NCI-H2196 treated with DMSO at 0.1 percent for 48 hours (cell line): ENCODE results near the gene KTI12.
A peak's percentile ranks its signal among the peaks of the same experiment; 100 is the strongest.
"Not testable (repeated sequence)": the region's sequence is repeated elsewhere in the genome, so short reads cannot be mapped to it uniquely, and the experiment has no call there.

Source experiments
- DNase-seq: peaks from one replicate; lab custom pipeline; 2025; ENCODE audit not compliant: unreplicated experiment; lab: John Stamatoyannopoulos, UW

Gene KTI12

DNA sequence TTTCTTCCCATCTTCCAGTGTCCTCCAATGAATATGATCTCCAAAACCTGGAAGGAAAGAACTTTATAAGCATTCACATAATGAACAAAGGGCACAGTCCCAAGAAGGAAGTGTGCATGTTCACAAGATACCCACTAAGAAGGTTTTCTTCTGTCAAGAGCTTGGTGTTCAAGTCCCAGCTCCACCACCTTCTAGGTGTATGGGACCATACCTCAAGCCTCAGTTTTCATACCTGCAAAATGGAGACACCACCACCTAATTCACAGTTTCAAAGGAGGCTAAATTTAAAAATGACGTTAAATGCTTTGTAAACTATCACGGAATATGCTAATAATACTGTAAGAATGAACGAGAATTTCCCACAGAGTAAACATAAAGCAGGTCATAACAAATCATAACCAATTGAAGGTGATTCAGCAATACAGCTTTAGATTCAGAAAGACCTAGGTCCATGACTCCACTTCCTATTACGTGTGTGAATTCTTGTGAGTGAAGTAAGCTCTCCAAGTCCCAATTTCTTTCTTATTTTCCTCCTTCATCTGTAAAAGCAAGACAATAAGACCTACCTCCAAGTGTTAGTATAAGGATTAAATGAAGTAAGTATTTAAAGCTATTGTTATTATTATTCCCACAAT is 8.1 kb upstream of the KTI12 start:
- no peak for DNase-seq

DNA sequence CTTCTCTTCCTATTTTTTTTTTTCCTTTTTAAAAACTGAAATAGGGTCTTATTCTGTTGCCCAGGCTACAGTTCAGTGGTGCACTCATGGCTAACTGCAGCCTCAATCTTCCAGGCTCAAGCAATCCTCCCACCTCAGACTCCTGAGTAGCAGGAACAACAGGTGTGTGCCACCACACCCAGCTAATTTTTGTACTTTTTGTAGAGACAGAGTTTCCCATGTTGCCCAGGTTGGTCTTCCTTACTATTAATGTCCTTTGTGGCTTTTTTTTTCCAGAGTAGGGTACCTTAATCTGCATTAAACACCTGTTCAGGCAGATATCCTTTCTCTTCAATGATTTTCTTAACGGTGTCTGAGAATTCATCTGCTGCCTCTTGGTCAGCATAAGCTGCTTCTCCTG is 4.3 kb upstream of the KTI12 start:
- DNase-seq: no peak

DNA sequence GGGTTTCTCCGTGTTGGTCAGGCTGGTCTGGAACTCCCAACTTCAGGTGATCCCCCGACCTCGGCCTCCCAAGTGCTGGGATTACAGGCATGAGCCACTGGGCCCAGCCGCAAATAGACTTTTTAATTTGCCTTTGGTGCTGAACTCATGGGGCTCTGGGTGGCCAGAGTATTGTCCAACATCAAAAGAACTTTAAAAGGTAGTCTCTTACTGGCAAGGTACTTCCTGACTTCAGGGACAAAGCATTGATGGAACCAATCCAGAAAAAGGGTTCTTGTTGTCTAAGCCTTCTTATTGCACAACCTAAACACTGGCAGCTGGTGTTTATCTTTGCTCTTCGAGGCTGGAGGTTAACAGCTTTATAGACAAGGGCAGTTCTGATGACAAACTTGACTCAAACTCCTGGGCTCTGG is 3.8 kb upstream of the KTI12 start:
- peak; percentile 64 for DNase-seq

DNA sequence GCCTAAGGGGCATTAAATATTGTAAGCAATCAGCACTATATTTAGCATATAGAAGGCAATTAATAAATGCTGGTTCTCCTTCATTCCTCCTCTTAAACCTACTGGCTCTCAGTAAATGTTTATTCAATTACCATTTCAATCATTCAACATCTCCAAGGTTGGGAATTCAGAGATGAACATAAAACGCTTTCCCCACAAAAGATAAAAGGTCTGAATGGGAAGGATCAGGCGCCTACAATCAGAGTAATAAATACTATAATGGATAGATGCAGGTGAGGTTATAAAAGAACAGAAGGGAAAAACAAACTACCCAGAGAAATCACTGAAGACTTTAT is 407 bp upstream of the KTI12 start:
- no peak for DNase-seq

DNA sequence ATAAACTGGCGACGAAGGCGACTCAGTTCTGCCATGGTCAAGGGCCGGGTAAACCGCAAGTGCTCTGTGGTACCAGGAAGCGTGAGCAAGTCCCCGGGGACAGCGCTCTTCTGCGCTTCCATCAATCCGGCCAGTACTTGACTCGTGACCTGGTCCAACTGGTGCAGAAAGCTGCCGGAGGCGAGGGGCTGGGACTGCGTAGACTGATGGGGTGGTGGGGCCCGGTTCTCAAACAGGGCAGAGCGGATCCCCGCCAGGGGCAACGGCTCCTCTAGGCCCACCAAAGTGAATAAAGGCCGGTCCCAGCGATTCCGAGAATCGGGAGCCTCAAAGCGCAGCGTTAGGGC is 852 bp downstream of the KTI12 start:
- DNase-seq: no peak

DNA sequence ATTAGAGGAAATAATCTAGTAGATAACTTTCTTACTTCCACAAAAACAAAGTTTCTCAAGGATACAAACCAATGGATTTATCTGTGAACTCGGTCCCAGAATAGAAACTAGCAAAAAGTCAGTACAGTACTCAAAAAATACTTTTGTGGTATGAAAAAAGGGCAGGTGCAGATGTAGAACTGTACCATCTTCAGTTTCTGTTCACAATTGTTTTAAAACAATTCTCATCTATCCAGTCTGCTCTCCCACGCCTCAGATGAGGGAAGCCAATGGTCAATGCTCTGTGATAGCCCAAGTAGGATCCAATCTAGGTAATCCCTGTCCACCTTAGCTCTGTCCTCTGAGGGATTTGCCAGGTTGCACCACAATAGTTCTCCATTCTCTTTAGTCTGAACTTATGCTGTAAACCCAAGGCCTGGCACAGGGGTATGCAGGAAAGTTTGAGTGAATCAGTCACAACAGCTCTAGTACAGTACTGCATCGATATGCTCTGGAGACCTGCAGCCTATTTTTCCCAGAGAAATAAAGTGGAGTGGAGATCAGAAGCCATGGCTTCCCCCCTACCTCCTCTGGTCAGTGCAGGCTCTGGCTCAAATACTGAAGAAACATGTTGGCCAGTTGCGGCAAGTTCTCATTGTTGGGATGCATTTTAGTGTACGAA is 1.4 kb downstream of the KTI12 start:
- no peak for DNase-seq

DNA sequence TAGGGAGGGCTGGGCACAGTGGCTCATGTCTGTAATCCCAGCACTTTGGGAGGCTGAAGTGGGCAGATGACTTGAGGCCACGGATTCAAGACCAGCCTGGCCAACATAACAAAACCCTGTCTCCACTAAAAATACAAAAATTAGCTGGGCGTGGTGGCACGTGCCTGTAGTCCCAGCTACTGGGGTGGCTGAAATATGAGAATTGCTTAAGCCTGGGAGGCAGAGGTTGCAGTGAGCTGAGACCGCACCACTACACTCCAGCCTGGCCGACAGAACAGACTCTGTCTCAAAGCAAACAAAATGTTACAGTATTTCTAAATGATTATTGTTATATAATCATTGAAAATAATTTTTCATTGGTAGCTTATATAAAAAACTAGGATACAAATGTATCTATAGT is 4.8 kb downstream of the KTI12 start:
- not testable (repeated sequence) for DNase-seq

DNA sequence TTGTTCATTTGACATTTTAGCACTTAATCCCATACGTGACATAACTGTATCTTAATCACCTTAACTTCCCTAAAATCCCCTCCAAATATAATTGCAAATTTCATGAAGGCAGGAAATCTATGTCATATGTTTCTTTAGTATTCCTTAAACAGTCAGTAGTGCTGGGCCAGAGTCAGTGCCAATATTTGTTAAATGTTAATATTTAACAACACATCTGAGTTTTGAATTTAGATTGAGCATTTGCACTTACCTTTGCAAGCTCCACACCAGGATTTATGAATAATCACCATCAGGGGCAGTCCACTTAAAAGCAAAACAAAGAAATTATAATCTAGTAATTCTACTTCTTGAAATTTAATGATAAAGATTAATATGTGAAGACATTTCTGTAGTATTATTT is 5.3 kb downstream of the KTI12 start:
- no peak for DNase-seq

DNA sequence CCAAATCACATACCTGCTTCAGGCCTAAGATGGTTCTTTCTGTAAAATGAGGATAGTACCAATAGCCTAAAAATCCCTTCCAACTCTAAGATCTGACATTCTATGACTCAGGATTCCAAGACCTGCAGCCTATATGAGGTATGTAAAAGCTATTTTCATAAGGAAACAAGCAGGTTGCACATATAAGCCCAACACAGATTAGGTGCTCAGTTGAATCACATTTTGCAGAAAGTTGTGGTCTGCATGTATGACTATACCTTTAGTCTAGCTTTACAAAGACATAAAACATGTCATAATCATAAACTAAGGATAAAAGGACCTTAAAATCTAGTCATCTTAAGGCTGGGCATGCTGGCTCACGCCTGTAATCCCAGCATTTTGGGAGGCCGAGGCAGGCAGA is 7.3 kb downstream of the KTI12 start:
- DNase-seq: no peak

DNA sequence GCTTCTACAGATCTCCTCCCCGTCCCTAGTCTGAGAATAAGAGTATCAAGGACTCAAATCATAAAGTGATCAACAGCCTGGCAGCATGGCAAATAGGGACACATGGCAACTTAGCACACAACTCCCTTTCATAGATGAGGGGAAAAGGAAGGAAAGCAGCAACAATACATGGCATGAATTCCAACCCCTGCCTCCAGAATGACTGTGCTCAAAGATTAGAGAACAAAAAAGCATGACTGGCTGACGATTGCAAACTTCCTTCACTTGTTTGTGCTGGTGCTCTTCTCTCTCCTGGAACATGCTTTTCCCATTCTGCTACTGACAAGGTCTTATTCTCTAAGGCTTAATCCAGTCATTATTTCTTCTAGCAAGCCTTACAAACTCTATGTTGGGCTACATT is 11.5 kb downstream of the KTI12 start:
- no peak for DNase-seq

DNA sequence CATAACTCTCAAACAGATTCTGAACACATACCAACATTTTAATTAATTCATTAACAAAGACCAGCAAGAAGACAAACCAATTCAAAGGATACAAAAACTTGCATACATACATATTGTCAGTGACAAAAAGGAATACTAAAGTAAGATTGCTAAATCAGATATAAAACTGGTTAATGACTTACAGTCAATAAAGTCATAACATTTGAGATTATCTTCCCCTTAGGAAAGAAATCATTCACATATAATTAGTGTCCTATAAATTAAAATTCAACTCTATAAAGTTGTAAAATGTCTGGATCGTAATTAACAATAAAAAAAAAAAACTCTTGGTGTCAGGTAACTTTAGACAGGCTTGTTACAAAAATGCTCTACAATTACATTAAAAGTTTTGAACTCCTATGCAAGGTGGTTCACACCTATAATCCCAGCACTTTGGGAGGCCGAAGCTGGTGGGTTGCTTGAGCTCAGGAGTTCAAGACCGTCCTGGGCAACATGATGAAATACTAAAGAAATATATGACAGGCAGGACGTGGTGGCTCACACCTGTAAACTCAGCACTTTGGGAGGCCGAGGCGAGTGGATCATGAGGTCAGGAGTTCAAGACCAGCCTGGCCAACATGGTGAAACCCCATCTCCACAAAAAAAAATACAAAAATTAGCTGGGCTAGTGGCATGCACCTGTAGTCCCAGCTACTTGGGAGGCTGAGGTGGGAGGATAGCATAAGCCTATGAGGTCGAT is 25.4 kb downstream of the KTI12 start:
- no peak for DNase-seq

DNA sequence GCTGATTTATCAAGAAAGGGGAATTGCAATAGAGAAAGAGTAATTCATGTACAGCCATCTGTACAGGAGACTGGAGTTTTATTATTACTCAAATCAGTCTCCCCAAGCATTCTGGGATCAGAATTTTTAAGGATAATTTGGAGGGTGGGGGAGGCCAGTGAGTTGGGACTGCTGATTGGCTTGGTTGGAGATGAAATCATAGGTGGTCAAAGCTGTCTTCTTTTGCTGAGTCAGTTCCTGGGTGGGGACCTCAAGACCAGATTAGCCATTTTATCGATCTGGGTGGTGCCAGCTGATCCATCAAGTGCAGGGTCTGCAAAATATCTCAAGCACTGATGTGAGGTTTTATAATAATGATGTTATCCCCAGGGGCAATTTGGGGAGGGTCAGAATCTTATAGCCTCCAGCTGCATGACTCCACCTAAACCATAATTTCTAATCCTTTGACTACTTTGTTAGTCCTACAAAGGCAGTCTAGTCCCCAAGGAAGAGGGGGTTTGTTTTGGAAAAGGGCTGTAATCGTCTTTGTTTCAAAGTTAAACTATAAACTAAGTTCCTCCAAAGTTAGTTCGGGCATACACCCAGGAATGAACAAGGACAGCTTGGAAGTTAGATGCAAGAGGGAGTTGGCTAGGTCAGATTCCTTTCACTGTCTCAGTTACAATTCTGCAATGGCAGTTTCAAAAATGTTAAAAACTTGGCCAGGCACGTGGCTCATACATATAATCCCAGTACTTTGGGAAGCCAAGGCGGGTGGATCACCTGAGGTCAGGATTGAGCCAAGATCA is 26.2 kb downstream of the KTI12 start:
- no peak for DNase-seq

DNA sequence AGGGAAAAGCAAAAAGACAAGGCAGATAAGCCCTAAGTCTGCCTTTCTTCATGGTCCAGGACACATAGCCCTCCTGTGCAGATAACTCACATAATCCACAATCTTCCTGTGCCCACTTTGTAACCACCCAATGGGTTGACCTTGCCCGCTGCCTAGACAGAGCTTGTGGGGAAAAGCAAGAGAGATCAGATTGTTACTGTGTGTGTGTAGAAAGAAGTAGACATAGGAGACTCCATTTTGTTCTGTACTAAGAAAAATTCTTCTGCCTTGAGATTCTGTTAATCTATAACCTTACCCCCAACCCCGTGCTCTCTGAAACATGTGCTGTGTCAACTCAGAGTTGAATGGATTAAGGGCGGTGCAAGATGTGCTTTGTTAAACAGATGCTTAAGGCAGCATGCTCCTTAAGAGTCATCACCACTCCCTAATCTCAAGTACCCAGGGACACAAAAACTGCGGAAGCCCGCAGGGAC is 27.5 kb downstream of the KTI12 start:
- not testable (repeated sequence) for DNase-seq

DNA sequence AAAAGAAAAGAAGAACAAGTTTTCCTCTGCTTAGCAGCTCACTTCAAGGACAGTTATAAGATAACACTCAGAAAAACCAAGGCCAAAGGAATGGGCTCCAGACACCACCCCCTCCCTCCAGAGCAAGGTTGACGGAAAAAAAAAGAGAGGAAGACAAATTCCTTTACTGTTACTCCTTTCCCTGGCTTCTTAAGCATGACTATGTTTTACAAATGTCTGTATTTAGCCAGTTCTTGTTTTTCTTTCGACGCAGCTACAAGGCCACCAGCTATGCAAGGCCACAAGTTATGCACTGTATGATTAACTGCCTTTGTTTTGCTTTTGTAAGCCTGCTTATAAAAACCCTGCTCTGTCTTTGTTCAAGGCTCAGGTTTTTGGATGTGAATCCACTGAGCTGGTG is 28.1 kb downstream of the KTI12 start:
- DNase-seq: not testable (repeated sequence)

DNA sequence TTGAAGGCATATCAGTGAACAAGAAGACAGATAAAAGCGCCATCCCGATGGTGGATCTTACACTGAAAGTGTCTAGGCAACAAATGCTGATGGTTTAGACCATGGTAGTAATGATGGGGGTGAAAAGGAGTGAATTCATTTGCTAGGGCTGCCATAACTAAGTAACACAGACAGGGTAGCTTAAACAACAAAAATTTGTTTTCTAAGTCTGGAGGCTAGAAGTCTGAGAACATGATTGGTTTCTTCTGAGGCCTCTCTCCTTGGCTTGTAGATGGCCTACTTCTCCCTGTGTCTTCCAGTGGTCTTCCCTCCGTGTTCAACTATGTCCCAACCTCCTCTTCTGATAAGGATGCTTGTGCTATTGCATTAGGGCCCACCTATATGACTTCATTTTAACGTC is 29.7 kb downstream of the KTI12 start:
- DNase-seq: no peak

DNA sequence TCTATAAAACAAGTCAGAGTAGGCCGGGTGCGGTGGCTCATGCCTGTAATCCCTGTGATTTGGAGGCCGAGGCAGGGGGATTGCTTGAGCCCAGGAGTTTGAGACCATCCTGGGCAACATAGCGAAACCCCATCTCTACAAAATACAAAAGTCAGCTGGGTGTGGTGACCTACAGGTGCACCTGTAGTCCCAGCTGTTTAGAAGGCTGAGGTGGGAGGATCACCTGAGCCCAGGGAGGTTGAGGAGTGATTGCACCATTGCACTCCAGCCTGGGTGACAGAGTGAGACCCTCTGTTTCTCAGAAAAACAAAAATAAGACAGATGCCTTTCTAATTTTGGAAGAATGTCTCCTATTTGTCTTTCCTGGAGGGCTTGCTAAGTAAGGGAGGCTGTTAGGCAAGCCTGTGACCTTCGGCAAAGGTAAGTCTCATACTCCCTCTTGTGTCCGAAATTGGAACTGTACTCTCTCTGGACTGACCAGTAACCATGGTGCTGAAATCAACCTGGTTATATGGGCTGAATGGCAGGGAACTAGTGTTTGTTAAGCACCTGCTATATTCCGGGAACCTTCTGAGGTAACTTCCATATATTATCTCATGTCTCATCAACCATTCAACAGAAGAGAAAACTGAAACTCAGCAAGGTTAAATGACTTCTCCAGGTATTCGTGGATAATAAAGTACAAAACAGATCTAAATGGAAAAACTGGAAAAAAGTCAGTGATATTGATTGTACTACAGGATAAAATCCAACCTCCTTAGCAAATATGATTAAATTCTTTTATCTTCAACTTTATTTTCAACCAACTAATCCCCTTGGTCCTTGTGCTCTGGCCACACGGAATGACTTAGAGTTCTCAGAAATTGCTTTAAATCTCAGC is 31.3 kb downstream of the KTI12 start:
- peak; percentile 45 for DNase-seq

DNA sequence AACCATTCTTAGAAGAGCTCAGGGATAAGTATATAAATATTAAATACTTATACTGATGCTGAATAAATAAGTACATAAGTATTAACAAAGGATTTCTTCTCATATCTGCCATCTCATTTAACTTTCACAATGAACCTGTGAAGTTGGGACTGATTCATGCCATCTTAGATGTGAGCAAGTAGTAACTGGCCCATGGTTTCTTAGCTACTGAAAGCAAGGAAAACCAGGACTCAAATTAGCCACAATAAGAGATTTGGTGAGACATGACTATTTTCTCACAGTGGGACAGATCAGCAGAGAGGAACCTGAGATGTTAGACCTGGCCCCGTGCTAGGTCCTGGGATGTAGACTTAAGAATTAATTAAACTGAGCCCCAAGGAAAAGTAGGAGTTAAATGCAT is 34.9 kb downstream of the KTI12 start:
- no peak for DNase-seq

DNA sequence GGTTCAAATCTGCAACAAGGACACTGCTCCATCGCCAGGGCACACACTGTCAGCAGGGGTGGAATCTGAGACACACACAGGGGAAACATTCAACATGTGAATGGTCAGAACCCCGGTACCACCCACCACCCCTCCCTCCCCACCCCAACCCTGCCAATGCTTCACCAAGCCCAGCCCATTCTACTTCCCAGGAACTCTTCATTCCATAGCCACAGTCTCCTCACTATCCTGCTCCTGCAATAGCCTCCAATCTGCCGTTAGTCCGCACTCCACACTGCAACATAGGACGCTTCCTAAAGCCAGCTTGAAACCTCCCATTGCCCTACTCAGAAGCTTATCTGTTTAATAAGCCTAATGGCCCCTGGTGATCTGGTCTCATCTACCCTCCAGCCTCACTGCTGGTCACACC is 35.6 kb downstream of the KTI12 start:
- no peak for DNase-seq

DNA sequence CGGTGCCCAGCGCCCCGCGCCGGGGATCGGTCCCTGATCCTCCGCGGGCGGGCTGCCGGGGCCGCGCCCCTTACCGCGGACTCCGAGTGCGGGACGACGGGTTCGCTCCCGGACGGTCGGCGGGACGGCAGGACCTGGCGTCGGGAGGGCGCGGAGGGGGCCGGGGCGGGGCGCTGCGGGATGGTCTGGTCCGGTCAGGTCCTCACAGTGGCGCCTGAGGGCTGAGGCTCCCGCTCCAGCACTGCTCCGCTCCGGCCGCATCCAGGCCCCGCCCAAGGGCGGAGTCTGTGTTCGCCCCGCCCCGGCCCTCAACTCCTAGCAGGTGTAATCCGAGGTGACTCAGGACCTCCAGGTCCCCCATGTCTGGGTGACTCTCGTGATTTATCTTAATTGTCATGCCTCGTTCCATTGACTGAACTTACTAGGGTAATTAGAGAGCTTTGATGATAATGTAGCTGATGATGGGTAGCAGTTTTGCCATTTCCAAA is 43.1 kb downstream of the KTI12 start, which contains the start of gene RAB3B:
RAB3B (minus strand) TSS at position 223 of the 488 bp plus-strand sequence. CDS start 13,583 bp downstream, outside the sequence.
- DNase-seq: peak; percentile 27
